Fibroblast of the aortic adventitia (primary cell): Measurements from ENCODE around the gene TFPI. TPM values are rescaled to one million over a fixed set of nuclear protein-coding genes. Genes with fewer than 3 reads are reported as not detected.

Experiments
- DNase-seq: peaks from one replicate; pipeline ENCODE4 v3.0.0-alpha.2; 2010; ENCODE audit warnings: low read depth
- H3K4me3 ChIP-seq: 2 replicates; pipeline ENCODE4 v1.5.1; 2011; ENCODE audit warnings: low read depth, mild to moderate bottlenecking, control low read depth, low read length, moderate library complexity
- total RNA-seq: library from RNA; depleted of rRNA; stranded (reverse); fragments of >200 nt; gene quantifications from 2 replicates; pipeline ENCODE4 v1.2.3, GENCODE V29; 2012; ENCODE audit warnings: low replicate concordance
- TF ChIP-seq, protein P1 (sequence below): IDR thresholded peaks from 2 replicates; pipeline ENCODE4 v1.5.1; 2011; ENCODE audit warnings: mild to moderate bottlenecking, low read length, control low read depth, inconsistent platforms; ENCODE audit not compliant: insufficient read depth

Gene TFPI
- total RNA-seq, 1 donor, result 596 TPM

DNA sequence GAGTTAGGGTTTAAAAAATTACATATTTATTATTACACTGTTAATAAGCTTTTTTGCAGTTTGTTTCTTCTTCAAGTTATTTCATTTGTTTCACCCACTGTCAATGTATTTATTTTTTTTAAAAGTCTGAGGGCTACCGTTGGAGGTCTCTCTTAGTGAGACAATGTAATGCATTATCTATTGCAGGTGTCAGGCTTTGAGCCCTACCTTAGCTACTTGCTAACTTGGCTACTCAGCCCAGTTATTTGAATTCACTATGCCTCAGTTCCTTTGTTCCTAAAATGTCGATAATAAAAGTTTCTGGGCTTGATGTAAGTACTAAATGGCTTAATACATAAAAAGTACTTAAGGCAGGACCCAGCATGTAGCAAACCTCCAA, 458 bp upstream of the TFPI start:
- H3K4me3 ChIP-seq, result peak overlapping the region; percentile 75
- no peak for DNase-seq
- TF ChIP-seq, protein P1, sequence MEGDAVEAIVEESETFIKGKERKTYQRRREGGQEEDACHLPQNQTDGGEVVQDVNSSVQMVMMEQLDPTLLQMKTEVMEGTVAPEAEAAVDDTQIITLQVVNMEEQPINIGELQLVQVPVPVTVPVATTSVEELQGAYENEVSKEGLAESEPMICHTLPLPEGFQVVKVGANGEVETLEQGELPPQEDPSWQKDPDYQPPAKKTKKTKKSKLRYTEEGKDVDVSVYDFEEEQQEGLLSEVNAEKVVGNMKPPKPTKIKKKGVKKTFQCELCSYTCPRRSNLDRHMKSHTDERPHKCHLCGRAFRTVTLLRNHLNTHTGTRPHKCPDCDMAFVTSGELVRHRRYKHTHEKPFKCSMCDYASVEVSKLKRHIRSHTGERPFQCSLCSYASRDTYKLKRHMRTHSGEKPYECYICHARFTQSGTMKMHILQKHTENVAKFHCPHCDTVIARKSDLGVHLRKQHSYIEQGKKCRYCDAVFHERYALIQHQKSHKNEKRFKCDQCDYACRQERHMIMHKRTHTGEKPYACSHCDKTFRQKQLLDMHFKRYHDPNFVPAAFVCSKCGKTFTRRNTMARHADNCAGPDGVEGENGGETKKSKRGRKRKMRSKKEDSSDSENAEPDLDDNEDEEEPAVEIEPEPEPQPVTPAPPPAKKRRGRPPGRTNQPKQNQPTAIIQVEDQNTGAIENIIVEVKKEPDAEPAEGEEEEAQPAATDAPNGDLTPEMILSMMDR, result no peak

DNA sequence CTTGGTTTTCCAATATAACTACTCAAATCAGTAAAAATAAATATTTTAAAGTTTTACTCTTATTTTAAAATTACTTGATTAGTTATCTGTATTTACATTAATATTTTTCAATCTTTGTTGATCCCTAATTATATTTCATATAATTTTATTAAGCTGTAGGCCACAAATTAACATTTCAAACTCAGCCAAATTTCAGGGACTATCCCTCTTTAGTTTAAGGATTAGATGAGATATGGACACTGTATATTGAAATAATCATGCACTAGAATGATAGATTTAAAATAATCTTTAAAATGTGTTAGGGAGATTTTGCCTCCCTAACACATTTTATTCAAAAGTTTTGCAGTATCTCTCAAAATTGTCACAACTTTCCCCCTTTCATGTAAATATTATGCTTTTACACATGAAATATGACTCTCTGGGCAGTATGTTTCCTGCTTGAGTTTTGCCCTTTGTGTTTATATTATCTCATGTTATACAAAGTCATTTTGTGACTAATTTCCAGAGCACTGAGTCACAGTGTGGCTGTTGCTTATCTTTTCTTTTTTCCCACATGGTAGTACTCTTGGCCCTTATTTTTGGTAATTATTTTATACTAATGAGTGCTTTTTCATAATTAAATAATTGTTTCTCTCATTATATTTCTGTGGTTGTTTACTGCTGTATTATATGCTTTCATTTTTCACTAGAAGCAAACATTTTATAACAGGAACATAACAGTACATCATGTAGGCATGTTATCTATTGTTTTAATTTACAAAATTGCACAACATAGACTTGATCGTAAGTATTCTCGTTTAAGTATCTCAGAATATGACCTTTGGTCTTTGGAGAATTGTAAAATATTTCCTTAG, 1.2 kb downstream of the TFPI start:
- TF ChIP-seq, protein P1, result no peak
- peak; percentile 77 for DNase-seq
- peak overlapping the region; percentile 75 for H3K4me3 ChIP-seq

DNA sequence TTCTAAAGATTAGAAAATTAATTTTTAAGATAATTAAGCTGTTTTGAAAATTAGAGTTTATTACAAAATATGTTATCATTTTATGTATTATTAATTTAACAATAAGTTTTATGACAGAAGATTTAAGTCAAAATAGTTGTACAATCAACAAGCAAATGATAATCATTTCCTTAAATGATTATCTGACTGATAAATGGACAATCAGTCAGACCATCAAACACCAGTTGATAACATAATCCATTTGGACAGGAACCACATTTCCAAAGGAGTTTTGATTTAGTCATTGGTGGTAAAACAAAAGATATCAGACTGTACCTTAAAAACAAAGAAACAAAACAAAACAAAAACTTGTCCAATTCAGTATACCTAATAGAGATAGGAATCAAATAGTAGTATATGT, 1.9 kb downstream of the TFPI start:
- TF ChIP-seq, protein P1, result no peak
- DNase-seq, result peak; percentile 8
- peak overlapping the region; percentile 75 for H3K4me3 ChIP-seq

DNA sequence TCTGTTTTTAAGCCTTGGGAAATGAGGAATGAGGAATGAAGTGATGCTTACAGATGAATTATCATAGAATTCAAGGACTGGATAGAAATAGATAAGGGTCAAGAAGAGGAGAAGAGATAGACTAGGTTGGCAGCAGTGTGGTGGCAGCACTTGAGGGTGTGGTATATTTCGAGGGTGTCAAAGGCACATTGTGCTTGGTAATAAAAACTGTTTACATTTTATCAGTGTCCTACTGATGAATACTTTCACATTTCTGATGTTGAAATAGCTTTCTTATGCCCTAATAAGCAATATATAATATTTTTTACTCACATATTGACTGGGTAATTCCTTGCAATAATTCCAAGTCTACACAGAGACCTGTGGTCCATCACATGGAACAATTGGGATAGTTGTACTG, 3.4 kb downstream of the TFPI start:
- TF ChIP-seq, protein P1, result no peak
- DNase-seq, result no peak
- peak overlapping the region; percentile 26 for H3K4me3 ChIP-seq

DNA sequence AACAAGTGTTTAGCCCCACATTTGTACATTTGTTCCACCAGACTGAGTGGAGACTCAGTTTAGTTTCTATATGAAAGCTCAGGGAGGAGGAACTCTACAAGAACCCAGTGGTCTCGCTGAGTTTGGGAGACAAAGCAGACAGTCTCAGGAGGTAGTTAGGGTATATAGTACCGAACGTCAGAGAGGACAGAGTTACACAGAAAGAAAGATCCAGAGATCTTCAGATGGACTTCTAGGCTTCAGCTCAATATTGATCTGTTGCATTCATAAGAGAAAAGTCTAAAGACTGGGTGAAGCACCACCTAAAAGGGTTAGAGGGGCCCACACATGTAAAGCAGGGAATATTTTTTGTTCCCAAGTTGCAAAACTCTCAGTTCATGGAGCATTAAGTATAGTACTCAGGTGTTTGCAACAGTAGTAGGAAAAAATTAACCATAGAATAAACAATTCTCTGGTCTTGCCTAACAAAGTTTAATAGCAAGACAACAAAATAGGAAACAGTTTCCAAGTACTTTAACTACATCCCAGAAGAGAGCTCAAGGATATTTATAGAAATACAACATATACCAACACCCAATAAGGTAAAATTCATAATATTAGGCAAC, 4.2 kb downstream of the TFPI start:
- TF ChIP-seq, protein P1, result no peak
- no peak for DNase-seq
- H3K4me3 ChIP-seq, result peak overlapping the region; percentile 34

DNA sequence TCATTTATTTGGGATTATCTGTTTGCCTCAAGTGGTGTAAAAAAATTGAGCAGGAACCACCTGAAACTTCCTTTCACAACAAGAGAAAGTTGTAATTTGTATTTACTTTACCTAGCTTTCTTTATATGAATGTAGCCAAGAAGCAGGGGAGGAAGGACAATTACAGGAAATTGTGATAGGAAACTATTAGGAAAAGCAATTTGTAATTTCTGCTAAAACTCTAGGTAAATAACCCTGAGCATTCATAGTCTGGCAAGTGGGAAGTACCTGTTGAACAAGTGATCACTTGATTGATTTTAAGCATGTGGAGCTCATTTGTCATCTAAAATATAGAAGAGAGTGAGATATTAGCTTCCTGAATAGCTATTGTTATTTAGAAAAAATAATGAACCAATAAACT, 5.0 kb downstream of the TFPI start:
- H3K4me3 ChIP-seq, result no peak overlapping the region
- TF ChIP-seq, protein P1, result no peak
- no peak for DNase-seq
